ENCODE results near the gene DYNC2I2. TPM values are rescaled to one million over a fixed set of nuclear protein-coding genes. Genes with fewer than 3 reads are reported as not detected.

DYNC2I2 gene
- total RNA-seq, 1 experiment from 2014 or later = 58.6 TPM

DNA sequence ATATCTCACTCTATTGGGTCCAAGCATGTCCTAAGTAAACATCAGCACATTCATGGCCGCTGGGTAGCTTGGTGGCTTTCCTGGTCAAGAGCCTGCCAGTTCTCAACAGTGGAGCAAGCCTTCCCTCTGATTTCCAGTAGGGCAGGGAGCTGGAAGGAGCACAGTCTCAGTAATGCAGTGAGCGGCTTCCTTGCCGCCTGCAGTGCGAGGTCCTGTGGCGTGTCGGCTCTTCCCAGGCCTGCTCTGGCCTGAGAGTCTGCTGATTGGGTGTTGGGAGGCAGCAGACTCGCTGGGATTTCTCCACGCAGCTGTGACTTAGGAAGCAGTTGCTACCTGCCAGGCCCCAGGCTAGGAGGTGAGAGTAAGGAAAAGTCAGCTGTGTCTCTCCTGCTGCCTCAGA lies 53.0 kb downstream of the DYNC2I2 start:
- Histone ChIP-seq H4K8ac (replicated peaks; ENCODE audit: insufficient read length, low read depth, low read length) (no peak overlapping the region), H4K5ac (ENCODE audit: insufficient read length, low read depth, low read length) (no peak overlapping the region), H3K4me1 (ENCODE audit: insufficient read depth, low read length) (no peaks in the 10 kb centered on the region), H3T11ph (ENCODE audit: low read length) (no peak overlapping the region), H4K91ac (ENCODE audit: insufficient read length, low read depth, low read length) (no peak overlapping the region), H3K4me2 (ENCODE audit: insufficient read depth, insufficient read length, low read length) (no peak overlapping the region), H3K14ac (ENCODE audit: insufficient read depth, low read length) (no peak overlapping the region), H4K20me1 (ENCODE audit: control insufficient read depth, insufficient read depth, insufficient read length) (no peaks in the 10 kb centered on the region), H3K56ac (ENCODE audit: insufficient read length, low read depth, low read length) (no peak overlapping the region), H3K4ac (ENCODE audit: low read depth, low read length) (no peak overlapping the region), H3K9ac (ENCODE audit: extremely low read depth, insufficient read length, low read length) (no peak overlapping the region), H3K23me2 (ENCODE audit: insufficient read length, low read depth, low read length, poor library complexity, severe bottlenecking) (no peaks in the 10 kb centered on the region), H2BK120ac (ENCODE audit: low read depth, low read length, poor library complexity, severe bottlenecking) (no peak overlapping the region), H2BK12ac (ENCODE audit: insufficient read length, low read depth, low read length) (no peak overlapping the region), H3K9me3 (ENCODE audit: control insufficient read depth, low read depth, low read length) (no peaks in the 10 kb centered on the region), H3K27ac (ENCODE audit: insufficient read length, low read depth, low read length) (no peak overlapping the region), H2BK15ac (ENCODE audit: low read depth, low read length) (no peak overlapping the region), H2AK5ac (ENCODE audit: insufficient read length, low read length) (no peak overlapping the region), H3K79me2 (ENCODE audit: insufficient read depth, low read length) (no peaks in the 10 kb centered on the region), H3K79me1 (ENCODE audit: insufficient read depth, low read depth, low read length, poor library complexity, severe bottlenecking) (no peaks in the 10 kb centered on the region), H3K27me3 (ENCODE audit: insufficient read depth, low read length) (no peaks in the 10 kb centered on the region), H3K18ac (ENCODE audit: insufficient read length, low read depth, low read length) (no peak overlapping the region), H3K23ac (ENCODE audit: insufficient read length, low read depth, low read length) (no peak overlapping the region), H2BK20ac (ENCODE audit: low read depth, low read length, poor library complexity, severe bottlenecking) (no peak overlapping the region), H2AFZ (ENCODE audit: low read length) (no peak overlapping the region), H2BK5ac (ENCODE audit: insufficient read length, low read length) (no peak overlapping the region)
- Mint-ChIP-seq H3K9me3 (no peaks in the 10 kb centered on the region), H3K27me3 (ENCODE audit: low read depth) (no peaks in the 10 kb centered on the region), H3K36me3 (ENCODE audit: insufficient read depth in 1 of 3, low read depth in 3 of 3) (peaks cover 15 to 82% (median 75%) of the 10 kb centered on the region in 3 experiments; a peak in 6 of 7 replicates), H3K27ac (0 out of 7 replicates have a peak overlapping the region, but pooled peaks of 1 of the 3 experiments have one; percentile 7), H3K4me1 (no peaks in the 10 kb centered on the region), H3K4me3 (no peak overlapping the region)
- no peak for DNase-seq
- no CpG with 5 or more reads among the region's 8 CpGs for WGBS (ENCODE audit: extremely low coverage, insufficient read length, low lambda C conversion rate)
- TF ChIP-seq, protein P1, sequence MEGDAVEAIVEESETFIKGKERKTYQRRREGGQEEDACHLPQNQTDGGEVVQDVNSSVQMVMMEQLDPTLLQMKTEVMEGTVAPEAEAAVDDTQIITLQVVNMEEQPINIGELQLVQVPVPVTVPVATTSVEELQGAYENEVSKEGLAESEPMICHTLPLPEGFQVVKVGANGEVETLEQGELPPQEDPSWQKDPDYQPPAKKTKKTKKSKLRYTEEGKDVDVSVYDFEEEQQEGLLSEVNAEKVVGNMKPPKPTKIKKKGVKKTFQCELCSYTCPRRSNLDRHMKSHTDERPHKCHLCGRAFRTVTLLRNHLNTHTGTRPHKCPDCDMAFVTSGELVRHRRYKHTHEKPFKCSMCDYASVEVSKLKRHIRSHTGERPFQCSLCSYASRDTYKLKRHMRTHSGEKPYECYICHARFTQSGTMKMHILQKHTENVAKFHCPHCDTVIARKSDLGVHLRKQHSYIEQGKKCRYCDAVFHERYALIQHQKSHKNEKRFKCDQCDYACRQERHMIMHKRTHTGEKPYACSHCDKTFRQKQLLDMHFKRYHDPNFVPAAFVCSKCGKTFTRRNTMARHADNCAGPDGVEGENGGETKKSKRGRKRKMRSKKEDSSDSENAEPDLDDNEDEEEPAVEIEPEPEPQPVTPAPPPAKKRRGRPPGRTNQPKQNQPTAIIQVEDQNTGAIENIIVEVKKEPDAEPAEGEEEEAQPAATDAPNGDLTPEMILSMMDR (conservative IDR thresholded peaks at IDR 0.05) = no peak
